Liver (tissue), 9 donors: ENCODE measurements around the gene NCAM2. TPM values are rescaled to one million over a fixed set of nuclear protein-coding genes. Genes with fewer than 3 reads are reported as not detected.

ENCODE experiments used
- DNase-seq: peaks from one replicate; pipeline ENCODE4 v3.0.0-alpha.2; 2017; ENCODE audit warnings: low spot score
- H3K27ac ChIP-seq, 2 donors: one replicate each; pipeline ENCODE4 v1.7.0; 2013; ENCODE audit warnings: inconsistent platforms in 2 of 2, low read length in 2 of 2, control low read depth in 1 of 2, low read depth in 1 of 2, mild to moderate bottlenecking in 1 of 2
- H3K27me3 ChIP-seq, 4 donors: one replicate each; pipeline versions ENCODE4 v1.6.1 to v1.7.0; 2013; ENCODE audit warnings: low read length in 3 of 4, inconsistent platforms in 1 of 4, mild to moderate bottlenecking in 1 of 4, moderate library complexity in 1 of 4; ENCODE audit not compliant: control insufficient read depth in 4 of 4, insufficient read depth in 4 of 4
- H3K36me3 ChIP-seq, 4 donors: one replicate each; pipeline versions ENCODE4 v1.6.1 to v1.7.0; 2013; ENCODE audit warnings: low read length in 3 of 4, mild to moderate bottlenecking in 3 of 4, low read depth in 1 of 4, moderate library complexity in 1 of 4; ENCODE audit not compliant: control insufficient read depth in 4 of 4, insufficient read depth in 3 of 4
- H3K4me1 ChIP-seq, 4 donors: one replicate each; pipeline versions ENCODE4 v1.6.1 to v1.7.0; 2013; ENCODE audit warnings: low read length in 3 of 4, mild to moderate bottlenecking in 3 of 4, moderate library complexity in 1 of 4; ENCODE audit not compliant: control insufficient read depth in 4 of 4, insufficient read depth in 4 of 4
- H3K4me3 ChIP-seq, 3 donors: one replicate each; pipeline versions ENCODE4 v1.6.1 to v1.7.0; 2013; ENCODE audit warnings: low read length in 3 of 3, control low read depth in 1 of 3, low read depth in 1 of 3, mild to moderate bottlenecking in 1 of 3
- H3K9ac ChIP-seq, 2 donors: one replicate each; pipeline ENCODE4 v1.7.0; 2013; ENCODE audit warnings: low read length in 2 of 2, mild to moderate bottlenecking in 2 of 2, moderate library complexity in 2 of 2, control low read depth in 1 of 2, low read depth in 1 of 2
- H3K9me3 ChIP-seq, 4 donors: one replicate each; pipeline versions ENCODE4 v1.6.1 to v1.7.0; 2013; ENCODE audit warnings: low read length in 3 of 4; ENCODE audit not compliant: control insufficient read depth in 4 of 4
- EGR1 ChIP-seq, 2 donors: IDR thresholded peaks; 2 replicates each; pipeline ENCODE4 v1.6.1; 2016 to 2018; ENCODE audit warnings: antibody characterized with exemption in 2 of 2, low read depth in 2 of 2
- FOXA1 ChIP-seq: IDR thresholded peaks from 2 replicates; pipeline ENCODE4 v1.6.1; 2016; ENCODE audit warnings: antibody characterized with exemption
- FOXA2 ChIP-seq: IDR thresholded peaks from 2 replicates; pipeline ENCODE4 v1.6.1; 2016; ENCODE audit warnings: antibody characterized with exemption
- GABPA ChIP-seq, 2 donors: IDR thresholded peaks in 1 of 2; conservative IDR thresholded peaks in 1 of 2; 2 replicates each; pipeline ENCODE4 v1.6.1; 2016; ENCODE audit warnings: antibody characterized with exemption in 2 of 2, mild to moderate bottlenecking in 1 of 2, moderate library complexity in 1 of 2
- HNF4A ChIP-seq, 2 donors: conservative IDR thresholded peaks; 2 replicates each; pipeline ENCODE4 v1.6.1; 2016; ENCODE audit warnings: antibody characterized with exemption in 2 of 2, mild to moderate bottlenecking in 2 of 2
- JUND ChIP-seq, 2 donors: IDR thresholded peaks; 2 replicates each; pipeline ENCODE4 v1.6.1; 2016; ENCODE audit warnings: antibody characterized with exemption in 2 of 2
- NR2F2 ChIP-seq: IDR thresholded peaks from 2 replicates; pipeline ENCODE4 v1.6.1; 2016; ENCODE audit warnings: antibody characterized with exemption
- RAD21 ChIP-seq, 2 donors: IDR thresholded peaks; 2 replicates each; pipeline ENCODE4 v1.6.1; 2016; ENCODE audit warnings: antibody characterized with exemption in 2 of 2, mild to moderate bottlenecking in 2 of 2
- RXRA ChIP-seq, 2 donors: IDR thresholded peaks; 2 replicates each; pipeline ENCODE4 v1.6.1; 2017 to 2018; ENCODE audit warnings: antibody characterized with exemption in 2 of 2, mild to moderate bottlenecking in 1 of 2
- TAF1 ChIP-seq: conservative IDR thresholded peaks from 2 replicates; pipeline ENCODE4 v1.6.1; 2016; ENCODE audit warnings: antibody characterized with exemption, mild to moderate bottlenecking
- YY1 ChIP-seq: IDR thresholded peaks from 2 replicates; pipeline ENCODE4 v1.6.1; 2016; ENCODE audit warnings: antibody characterized with exemption, mild to moderate bottlenecking
- WGBS: extraction: QIAGEN DNeasy Blood & Tissue Kit; methylation state at CpG from one replicate; pipeline ENCODE4 v1.1.7; 2013; 5-methylcytosine and 5-hydroxymethylcytosine counted together
- polyA plus RNA-seq, 2 donors: library from polyadenylated mRNA; stranded (reverse) in 1 of 2; unstranded in 1 of 2; fragments of 200-250 nt in 1 of 2; fragments of >200 nt in 1 of 2; fragmentation: Nextera tagmentation in 1 of 2; extraction: Ambion mirVana in 1 of 2; gene quantifications; one replicate each; pipeline versions ENCODE4 v1.2.1 to v1.2.3, GENCODE V29; 2013 to 2015
- total RNA-seq, 2 donors: library from RNA; depleted of rRNA; stranded (reverse); fragments of >200 nt; gene quantifications; one replicate each; pipeline ENCODE4 v1.2.3, GENCODE V29; 2014
- TF ChIP-seq, protein P1 (sequence below): fragments of 150-350 bp; IDR thresholded peaks from 2 replicates; pipeline ENCODE4 v1.5.1; 2017; ENCODE audit warnings: improper control_type of control experiment, low read depth, low read length; ENCODE audit not compliant: missing input control
- TF ChIP-seq, protein P2 (sequence below): IDR thresholded peaks from 2 replicates; pipeline ENCODE4 v1.6.1; 2016; ENCODE audit warnings: antibody characterized with exemption
- TF ChIP-seq, protein P3 (sequence below): IDR thresholded peaks from 2 replicates; pipeline ENCODE4 v1.6.1; 2016; ENCODE audit warnings: antibody characterized with exemption
- TF ChIP-seq, protein P4 (sequence below): IDR thresholded peaks from 2 replicates; pipeline ENCODE4 v1.6.1; 2016; ENCODE audit warnings: antibody characterized with exemption, mild to moderate bottlenecking
- donor health status: healthy.
- donor health status: healthy.
- donor health status: healthy.
- donor health status: healthy.
- donor health status: healthy.

NCAM2 gene
- total and polyA plus RNA-seq, 4 donors, result 0.06 to 0.51 (median 0.24) TPM

DNA sequence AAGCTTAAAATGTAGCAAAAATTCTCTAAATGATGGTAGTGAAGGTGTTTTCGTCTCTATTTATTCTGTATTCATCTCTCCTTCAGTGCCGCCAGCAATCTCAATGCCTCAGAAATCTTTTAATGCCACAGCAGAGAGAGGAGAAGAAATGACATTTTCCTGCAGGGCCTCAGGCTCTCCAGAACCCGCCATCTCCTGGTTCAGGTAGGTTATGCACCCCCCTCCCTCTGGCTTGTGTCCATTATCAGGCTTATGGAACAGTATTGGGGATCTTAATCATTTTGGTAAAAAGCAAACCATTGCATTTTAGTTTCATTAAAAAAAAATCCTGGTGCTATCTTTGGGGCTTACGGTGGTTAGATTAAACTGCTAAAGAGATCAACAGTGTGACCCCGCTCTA, 326.1 kb downstream of the NCAM2 start:
- no peaks in the 10 kb centered on the region for H3K9me3 ChIP-seq
- 89% methylated on average over 5 of the region's 5 CpGs for WGBS
- H3K9ac ChIP-seq, result no peak overlapping the region
- TF ChIP-seq FOXA1, result no peak
- TF ChIP-seq, protein P1, sequence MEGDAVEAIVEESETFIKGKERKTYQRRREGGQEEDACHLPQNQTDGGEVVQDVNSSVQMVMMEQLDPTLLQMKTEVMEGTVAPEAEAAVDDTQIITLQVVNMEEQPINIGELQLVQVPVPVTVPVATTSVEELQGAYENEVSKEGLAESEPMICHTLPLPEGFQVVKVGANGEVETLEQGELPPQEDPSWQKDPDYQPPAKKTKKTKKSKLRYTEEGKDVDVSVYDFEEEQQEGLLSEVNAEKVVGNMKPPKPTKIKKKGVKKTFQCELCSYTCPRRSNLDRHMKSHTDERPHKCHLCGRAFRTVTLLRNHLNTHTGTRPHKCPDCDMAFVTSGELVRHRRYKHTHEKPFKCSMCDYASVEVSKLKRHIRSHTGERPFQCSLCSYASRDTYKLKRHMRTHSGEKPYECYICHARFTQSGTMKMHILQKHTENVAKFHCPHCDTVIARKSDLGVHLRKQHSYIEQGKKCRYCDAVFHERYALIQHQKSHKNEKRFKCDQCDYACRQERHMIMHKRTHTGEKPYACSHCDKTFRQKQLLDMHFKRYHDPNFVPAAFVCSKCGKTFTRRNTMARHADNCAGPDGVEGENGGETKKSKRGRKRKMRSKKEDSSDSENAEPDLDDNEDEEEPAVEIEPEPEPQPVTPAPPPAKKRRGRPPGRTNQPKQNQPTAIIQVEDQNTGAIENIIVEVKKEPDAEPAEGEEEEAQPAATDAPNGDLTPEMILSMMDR, result peak; percentile 1
- TF ChIP-seq, protein P2, sequence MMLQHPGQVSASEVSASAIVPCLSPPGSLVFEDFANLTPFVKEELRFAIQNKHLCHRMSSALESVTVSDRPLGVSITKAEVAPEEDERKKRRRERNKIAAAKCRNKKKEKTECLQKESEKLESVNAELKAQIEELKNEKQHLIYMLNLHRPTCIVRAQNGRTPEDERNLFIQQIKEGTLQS, result no peak
- TF ChIP-seq EGR1 (IDR thresholded peaks at IDR 0.05; ENCODE audit: low read depth in 2 of 2), result no peak
- TF ChIP-seq, protein P3, sequence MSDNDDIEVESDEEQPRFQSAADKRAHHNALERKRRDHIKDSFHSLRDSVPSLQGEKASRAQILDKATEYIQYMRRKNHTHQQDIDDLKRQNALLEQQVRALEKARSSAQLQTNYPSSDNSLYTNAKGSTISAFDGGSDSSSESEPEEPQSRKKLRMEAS, result no peak
- TF ChIP-seq RAD21 (IDR thresholded peaks at IDR 0.05), result peak in 1 of 2 donors; percentile 49
- H3K4me3 ChIP-seq, result no peak overlapping the region
- DNase-seq, result no peak
- H3K27me3 ChIP-seq, result no peaks in the 10 kb centered on the region
- H3K27ac ChIP-seq, result no peak overlapping the region
- peaks cover 0 to 4% (median 1%) of the 10 kb centered on the region in 4 donors for H3K36me3 ChIP-seq
- H3K4me1 ChIP-seq, result no peaks in the 10 kb centered on the region

DNA sequence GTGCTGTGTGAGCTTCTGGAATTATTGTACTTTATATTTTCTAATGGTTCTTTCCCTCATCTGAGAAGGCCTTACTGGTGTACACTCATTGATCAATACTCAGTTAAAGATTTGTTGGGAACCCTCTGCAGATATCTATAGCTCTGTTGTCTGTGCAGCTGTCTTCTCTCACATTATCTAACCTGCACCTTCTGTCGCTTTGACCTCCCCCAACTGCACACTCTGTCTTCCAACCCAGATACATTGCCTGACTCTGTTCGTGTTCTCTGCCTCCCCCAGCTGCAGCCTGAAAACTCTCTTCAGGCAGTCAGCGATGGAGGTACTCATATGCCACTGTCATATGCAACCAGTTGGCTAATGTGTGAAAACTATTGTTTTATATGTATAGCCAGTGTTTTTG, 334.3 kb downstream of the NCAM2 start:
- H3K4me3 ChIP-seq, result no peak overlapping the region
- H3K9ac ChIP-seq, result no peak overlapping the region
- H3K36me3 ChIP-seq, result no peaks in the 10 kb centered on the region
- no peaks in the 10 kb centered on the region for H3K9me3 ChIP-seq
- H3K27ac ChIP-seq, result no peak overlapping the region
- DNase-seq, result no peak
- TF ChIP-seq HNF4A (conservative IDR thresholded peaks at IDR 0.05) (no peak), FOXA2 (no peak), JUND (IDR thresholded peaks at IDR 0.05) (no peak), RAD21 (IDR thresholded peaks at IDR 0.05) (no peak), EGR1 (IDR thresholded peaks at IDR 0.05; ENCODE audit: low read depth in 2 of 2) (no peak), RXRA (IDR thresholded peaks at IDR 0.05) (no peak), TAF1 (no peak), NR2F2 (no peak), FOXA1 (no peak), YY1 (no peak), GABPA (IDR thresholded peaks at IDR 0.05 in 1 of 2, conservative IDR thresholded peaks at IDR 0.05 in 1 of 2) (no peak)
- TF ChIP-seq, protein P2, result no peak
- TF ChIP-seq, protein P1, result no peak
- TF ChIP-seq, protein P4, sequence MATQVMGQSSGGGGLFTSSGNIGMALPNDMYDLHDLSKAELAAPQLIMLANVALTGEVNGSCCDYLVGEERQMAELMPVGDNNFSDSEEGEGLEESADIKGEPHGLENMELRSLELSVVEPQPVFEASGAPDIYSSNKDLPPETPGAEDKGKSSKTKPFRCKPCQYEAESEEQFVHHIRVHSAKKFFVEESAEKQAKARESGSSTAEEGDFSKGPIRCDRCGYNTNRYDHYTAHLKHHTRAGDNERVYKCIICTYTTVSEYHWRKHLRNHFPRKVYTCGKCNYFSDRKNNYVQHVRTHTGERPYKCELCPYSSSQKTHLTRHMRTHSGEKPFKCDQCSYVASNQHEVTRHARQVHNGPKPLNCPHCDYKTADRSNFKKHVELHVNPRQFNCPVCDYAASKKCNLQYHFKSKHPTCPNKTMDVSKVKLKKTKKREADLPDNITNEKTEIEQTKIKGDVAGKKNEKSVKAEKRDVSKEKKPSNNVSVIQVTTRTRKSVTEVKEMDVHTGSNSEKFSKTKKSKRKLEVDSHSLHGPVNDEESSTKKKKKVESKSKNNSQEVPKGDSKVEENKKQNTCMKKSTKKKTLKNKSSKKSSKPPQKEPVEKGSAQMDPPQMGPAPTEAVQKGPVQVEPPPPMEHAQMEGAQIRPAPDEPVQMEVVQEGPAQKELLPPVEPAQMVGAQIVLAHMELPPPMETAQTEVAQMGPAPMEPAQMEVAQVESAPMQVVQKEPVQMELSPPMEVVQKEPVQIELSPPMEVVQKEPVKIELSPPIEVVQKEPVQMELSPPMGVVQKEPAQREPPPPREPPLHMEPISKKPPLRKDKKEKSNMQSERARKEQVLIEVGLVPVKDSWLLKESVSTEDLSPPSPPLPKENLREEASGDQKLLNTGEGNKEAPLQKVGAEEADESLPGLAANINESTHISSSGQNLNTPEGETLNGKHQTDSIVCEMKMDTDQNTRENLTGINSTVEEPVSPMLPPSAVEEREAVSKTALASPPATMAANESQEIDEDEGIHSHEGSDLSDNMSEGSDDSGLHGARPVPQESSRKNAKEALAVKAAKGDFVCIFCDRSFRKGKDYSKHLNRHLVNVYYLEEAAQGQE, result no peak
- 82% methylated on average over 3 of the region's 3 CpGs for WGBS
- H3K27me3 ChIP-seq, result no peaks in the 10 kb centered on the region
- H3K4me1 ChIP-seq, result no peaks in the 10 kb centered on the region
